ENCODE results near the gene ECI1. TPM values are rescaled to one million over a fixed set of nuclear protein-coding genes. Genes with fewer than 3 reads are reported as not detected.

The ECI1 gene
- total and polyA plus RNA-seq, 2 of the 13 experiments (the other 11 are each of a cell fraction or from before 2014, with no cell fraction given), result 82.0 to 102 TPM

DNA sequence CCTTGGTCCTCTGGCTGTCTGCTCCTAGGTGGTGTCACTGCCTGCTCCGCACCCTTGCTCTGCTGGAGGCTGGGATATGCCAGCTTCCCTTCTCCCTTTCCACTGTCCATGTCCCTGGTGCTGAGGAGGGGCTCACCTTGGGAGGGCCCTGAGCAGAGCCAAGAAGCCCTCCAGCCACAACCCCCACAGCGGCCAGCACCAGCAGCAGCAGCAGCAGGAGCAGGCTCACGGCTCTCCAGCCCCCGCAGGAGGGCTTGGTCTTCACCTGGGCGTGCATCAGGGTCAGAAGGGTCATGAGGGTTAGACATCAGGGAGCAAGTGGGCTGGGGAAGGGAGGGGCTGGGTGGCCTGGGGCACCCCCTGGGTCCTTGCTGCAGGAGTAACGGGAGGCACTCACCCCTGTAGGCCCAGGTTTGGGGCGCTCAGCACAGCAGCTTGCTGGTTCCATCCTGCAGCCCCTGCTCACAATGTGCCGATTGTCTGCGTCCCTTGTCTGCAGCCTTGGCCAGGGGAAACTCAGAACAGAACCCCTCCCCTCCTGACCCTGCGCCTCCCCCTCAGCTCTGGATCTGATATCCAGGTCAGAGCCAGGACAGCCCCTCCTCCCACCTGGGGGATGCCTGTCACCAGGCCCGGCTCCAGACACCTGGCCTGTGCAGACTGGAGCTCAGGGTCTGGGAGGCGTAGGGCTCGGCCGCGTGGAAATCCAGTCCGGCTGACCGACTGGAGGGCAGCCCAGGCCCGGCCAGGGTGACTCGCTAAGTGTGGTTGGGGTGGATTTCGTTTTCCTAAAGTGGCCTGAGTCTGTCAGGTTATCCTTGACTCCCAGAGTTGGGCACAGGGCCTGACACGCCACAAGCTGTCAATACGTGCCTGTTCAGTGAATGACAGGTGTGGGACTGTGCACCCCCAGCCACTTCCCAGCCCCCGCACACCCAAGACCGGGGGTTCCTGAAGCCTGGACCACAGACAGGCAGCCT is 40.7 kb downstream of the ECI1 start, which contains the start of gene BRICD5 (continued):
- TF ChIP-seq DRAP1 (CRISPR knock-in tag; IDR thresholded peaks at IDR 0.05) (0 out of 2 replicates have a peak, but pooled peaks have one; percentile 21), MEIS2 (CRISPR knock-in tag; IDR thresholded peaks at IDR 0.05) (no peak), ZKSCAN8 (CRISPR knock-in tag; IDR thresholded peaks at IDR 0.05; ENCODE audit: borderline replicate concordance) (no peak), MBNL3 (CRISPR knock-in tag; conservative IDR thresholded peaks at IDR 0.05) (no peak), SOX5 (CRISPR knock-in tag; IDR thresholded peaks at IDR 0.05; ENCODE audit: borderline replicate concordance) (0 out of 2 replicates have a peak, but pooled peaks have one; percentile 15), CHD4 (IDR thresholded peaks at IDR 0.05; ENCODE audit: borderline replicate concordance, low read length) (no peak), PHB2 (IDR thresholded peaks at IDR 0.05; ENCODE audit: partially characterized antibody) (no peak), ZNF572 (CRISPR knock-in tag; IDR thresholded peaks at IDR 0.05) (no peak), ZBTB49 (CRISPR knock-in tag; IDR thresholded peaks at IDR 0.05; ENCODE audit: borderline replicate concordance) (no peak), ZNF121 (CRISPR knock-in tag; IDR thresholded peaks at IDR 0.05) (0 out of 2 replicates have a peak, but pooled peaks have one; percentile 36), U2AF1 (optimal IDR thresholded peaks at IDR 0.05; ENCODE audit: low read depth, low read length) (no peak), ZNF768 (CRISPR knock-in tag; IDR thresholded peaks at IDR 0.05) (no peak), ZNF260 (CRISPR knock-in tag; IDR thresholded peaks at IDR 0.05; ENCODE audit: borderline replicate concordance, low read depth) (no peak), ZIK1 (CRISPR knock-in tag; IDR thresholded peaks at IDR 0.05; ENCODE audit: borderline replicate concordance, low read depth) (no peak), SMC3 (IDR thresholded peaks at IDR 0.05; ENCODE audit: low read length) (no peak), NRL (CRISPR knock-in tag; IDR thresholded peaks at IDR 0.05; ENCODE audit: borderline replicate concordance) (no peak), BRF2 (CRISPR knock-in tag; IDR thresholded peaks at IDR 0.05) (no peak), NR2C2 (CRISPR knock-in tag; IDR thresholded peaks at IDR 0.05; ENCODE audit: borderline replicate concordance) (peak; percentile 58), KLF16 (CRISPR knock-in tag; IDR thresholded peaks at IDR 0.05) (no peak)
- TF ChIP-seq, protein P1, sequence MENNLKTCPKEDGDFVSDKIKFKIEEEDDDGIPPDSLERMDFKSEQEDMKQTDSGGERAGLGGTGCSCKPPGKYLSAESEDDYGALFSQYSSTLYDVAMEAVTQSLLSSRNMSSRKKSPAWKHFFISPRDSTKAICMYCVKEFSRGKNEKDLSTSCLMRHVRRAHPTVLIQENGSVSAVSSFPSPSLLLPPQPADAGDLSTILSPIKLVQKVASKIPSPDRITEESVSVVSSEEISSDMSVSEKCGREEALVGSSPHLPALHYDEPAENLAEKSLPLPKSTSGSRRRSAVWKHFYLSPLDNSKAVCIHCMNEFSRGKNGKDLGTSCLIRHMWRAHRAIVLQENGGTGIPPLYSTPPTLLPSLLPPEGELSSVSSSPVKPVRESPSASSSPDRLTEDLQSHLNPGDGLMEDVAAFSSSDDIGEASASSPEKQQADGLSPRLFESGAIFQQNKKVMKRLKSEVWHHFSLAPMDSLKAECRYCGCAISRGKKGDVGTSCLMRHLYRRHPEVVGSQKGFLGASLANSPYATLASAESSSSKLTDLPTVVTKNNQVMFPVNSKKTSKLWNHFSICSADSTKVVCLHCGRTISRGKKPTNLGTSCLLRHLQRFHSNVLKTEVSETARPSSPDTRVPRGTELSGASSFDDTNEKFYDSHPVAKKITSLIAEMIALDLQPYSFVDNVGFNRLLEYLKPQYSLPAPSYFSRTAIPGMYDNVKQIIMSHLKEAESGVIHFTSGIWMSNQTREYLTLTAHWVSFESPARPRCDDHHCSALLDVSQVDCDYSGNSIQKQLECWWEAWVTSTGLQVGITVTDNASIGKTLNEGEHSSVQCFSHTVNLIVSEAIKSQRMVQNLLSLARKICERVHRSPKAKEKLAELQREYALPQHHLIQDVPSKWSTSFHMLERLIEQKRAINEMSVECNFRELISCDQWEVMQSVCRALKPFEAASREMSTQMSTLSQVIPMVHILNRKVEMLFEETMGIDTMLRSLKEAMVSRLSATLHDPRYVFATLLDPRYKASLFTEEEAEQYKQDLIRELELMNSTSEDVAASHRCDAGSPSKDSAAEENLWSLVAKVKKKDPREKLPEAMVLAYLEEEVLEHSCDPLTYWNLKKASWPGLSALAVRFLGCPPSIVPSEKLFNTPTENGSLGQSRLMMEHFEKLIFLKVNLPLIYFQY (CRISPR knock-in tag; IDR thresholded peaks at IDR 0.05; ENCODE audit: borderline replicate concordance), result no peak
- TF ChIP-seq, protein P2, sequence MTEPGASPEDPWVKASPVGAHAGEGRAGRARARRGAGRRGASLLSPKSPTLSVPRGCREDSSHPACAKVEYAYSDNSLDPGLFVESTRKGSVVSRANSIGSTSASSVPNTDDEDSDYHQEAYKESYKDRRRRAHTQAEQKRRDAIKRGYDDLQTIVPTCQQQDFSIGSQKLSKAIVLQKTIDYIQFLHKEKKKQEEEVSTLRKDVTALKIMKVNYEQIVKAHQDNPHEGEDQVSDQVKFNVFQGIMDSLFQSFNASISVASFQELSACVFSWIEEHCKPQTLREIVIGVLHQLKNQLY (CRISPR knock-in tag; IDR thresholded peaks at IDR 0.05), result no peak

Data from HepG2 (cell line).